Right lobe of liver (tissue), 4 donors: ENCODE data around the gene PLEKHO1.

Experiments
- POLR2A ChIP-seq: fragments of 450-650 bp; IDR thresholded peaks from one replicate; pipeline ENCODE4 v1.6.1; 2017; ENCODE audit warnings: antibody characterized with exemption, mild to moderate bottlenecking
- TF ChIP-seq, protein P1 (sequence below), 4 donors: fragments of 200-600 bp in 3 of 4; fragments of 450-650 bp in 1 of 4; IDR thresholded peaks; one replicate each; pipeline versions ENCODE4 v1.5.1 to v1.8.0; 2016 to 2022; ENCODE audit warnings: antibody characterized with exemption in 4 of 4, mild to moderate bottlenecking in 2 of 4
- donor health status: DM: no; HTN: no; CAD: no.
- donor health status: DM: no; HTN: no; CAD: no.
- donor health status: DM: no; HTN: yes; CAD: no.

DNA sequence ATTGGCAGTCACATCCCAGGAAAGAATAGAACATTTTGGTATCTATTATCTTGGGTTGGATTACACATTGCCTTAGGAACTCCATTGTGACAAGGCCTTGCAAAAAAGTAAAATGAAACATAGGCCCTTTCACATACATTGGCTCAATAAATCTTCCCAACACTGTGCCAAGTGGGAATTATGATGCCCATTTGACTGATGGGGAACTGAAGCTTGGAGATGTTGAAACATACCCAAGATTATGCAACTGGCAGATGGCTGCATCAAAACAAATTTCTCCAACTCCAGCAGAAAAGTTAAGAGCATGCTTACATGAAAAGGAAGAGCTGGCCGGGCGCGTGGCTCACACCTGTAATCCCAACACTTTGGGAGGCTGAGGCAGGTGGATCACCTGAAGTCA is 26.9 kb downstream of the PLEKHO1 start:
- TF ChIP-seq, protein P1, sequence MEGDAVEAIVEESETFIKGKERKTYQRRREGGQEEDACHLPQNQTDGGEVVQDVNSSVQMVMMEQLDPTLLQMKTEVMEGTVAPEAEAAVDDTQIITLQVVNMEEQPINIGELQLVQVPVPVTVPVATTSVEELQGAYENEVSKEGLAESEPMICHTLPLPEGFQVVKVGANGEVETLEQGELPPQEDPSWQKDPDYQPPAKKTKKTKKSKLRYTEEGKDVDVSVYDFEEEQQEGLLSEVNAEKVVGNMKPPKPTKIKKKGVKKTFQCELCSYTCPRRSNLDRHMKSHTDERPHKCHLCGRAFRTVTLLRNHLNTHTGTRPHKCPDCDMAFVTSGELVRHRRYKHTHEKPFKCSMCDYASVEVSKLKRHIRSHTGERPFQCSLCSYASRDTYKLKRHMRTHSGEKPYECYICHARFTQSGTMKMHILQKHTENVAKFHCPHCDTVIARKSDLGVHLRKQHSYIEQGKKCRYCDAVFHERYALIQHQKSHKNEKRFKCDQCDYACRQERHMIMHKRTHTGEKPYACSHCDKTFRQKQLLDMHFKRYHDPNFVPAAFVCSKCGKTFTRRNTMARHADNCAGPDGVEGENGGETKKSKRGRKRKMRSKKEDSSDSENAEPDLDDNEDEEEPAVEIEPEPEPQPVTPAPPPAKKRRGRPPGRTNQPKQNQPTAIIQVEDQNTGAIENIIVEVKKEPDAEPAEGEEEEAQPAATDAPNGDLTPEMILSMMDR (IDR thresholded peaks at IDR 0.05), result no peak
- no peak for TF ChIP-seq POLR2A
